GM19025 (cell line): ENCODE measurements around the gene MYLK.

Source experiments
- ATAC-seq: cut with Tn5 transposase; IDR thresholded peaks from one replicate; pipeline ENCODE4 v1.9.1; 2021; ENCODE audit warnings: mild to moderate bottlenecking, low read depth, moderate library complexity; ENCODE audit not compliant: unreplicated experiment

MYLK gene

DNA sequence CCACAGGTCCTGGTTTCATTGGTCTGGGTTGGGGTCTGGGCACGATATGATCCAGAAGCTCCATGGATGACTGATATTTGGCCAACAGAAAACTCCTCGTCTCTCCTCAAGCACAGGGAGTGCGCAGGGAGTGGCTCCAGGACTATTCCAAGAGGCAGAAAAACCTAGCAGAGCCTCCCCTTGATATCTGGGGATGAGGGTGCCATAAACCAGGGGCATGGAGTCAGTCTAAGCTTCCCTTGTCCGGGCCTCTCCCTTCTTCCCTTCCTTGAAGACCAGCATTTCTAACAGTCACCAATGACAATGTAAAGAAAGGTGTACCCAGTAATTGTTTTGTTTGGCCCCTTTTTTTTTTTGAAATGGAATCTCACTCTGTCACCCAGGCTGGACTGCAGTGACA is 199.9 kb downstream of the MYLK start:
- ATAC-seq = no peak

DNA sequence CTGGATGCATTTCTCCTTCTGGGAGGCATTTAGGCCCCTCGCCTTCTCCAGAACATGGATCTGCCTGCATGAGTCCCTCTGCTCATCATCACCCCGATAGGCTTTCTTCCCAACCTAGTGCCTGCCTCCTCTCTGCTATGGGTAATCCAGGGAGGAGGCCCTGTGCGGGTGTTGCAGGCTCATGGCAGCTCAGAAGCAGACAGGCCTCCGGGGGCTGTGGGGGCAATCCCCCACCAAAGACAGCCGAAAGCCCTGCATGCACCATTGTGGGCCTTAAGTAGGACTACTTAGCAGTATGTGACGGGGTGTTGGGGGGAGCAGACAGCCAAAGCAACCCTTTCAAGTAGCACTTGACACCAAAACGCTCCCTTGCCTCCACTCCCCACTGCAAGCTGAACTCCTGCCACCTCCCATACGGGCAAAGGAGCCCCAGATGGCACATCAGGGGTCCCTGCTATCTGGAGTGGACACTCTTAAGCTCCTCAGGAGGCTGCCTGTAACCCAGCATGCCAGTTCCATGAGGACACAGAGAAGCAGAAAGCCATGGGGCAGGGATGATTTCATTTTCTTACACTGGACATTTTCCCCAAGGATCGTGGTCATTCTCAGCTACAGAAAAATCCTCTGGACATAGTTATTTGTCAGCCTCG is 200.5 kb downstream of the MYLK start:
- no peak for ATAC-seq

DNA sequence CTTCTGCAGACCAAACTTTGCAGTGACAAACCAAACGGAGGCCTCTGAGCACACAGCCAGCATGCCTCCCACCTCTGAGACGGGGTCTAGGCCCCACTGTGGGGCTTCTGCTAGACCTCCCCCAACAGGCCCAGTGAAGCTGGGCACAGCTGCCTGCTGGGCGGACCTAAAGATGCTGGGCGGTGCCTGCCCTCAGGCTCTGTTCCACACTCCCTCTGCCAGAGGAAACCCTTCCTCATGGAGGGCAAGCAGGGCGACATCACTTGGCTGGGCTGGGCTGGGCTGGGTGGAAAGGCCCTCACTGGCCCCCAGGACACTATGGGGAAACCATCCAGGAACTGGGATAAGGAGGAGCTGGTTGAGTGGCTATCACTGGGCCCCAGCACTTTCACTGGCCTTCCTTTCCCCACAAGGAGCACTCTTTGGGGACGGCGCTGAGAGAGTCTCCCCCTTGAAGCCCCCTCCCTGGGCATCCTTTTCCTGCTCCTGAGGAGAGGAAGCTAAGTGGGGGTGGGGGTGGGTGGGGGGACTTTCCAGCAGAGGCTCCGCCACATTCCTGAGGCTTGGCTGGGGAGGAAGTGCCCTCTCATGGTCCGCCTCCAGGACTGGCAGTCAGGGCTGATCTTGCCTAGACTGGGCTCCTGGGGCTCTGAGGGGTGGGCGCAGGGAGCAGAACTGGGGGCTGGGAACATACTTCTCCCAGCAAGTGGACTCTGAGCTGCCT is 201.2 kb downstream of the MYLK start:
- no peak for ATAC-seq

DNA sequence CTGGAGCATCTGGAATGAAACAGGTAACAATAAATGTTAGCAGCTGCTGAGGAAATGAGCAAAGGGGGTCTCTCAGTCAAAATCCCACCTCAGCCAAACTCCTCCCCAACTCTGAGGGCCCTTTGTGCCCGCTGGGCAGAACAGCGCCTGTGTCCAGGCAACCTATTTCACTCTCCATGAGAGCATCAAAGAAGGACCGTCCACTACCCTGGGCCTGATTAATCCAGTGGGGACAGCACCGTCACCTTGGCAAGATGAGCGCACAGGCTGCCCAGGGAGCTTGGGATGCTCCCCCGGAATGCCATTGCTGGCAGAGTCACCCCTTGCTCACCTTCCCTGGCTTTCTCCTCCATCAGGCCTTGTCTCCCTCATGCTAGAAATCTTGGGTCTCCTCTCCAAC is 201.8 kb downstream of the MYLK start:
- ATAC-seq = no peak

DNA sequence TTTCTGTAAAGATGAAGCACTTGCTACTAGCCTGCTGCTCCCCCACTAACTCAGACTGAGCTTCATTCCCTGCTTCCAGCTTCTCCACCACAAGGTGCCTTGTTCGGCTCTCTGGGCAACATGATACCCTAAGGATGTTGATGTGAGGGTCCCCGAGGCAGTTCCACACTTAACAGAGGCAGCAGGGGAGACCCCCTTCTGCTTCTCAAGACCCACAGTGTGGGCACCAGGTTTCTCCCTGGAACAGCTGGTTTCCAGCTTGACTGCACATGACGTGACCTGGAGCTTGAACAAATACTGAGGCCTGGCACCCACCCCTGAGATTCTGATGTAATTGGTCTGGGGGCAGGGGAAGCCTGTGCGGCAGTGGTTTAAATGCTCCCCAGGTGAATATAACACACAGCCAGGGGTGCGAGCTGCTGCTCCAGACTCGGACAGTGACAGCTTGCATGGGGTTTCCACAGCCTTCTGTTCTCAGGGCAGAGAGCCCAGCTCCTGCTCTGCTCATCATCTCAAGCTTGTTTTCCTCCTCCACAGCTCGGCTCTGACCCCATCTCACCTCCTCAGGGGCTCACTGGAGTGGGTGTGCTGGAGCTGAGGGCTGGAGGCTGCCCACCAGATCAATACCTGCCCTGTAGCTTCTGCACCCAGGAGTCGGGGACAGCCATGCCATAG is 204.3 kb downstream of the MYLK start:
- ATAC-seq = no peak

DNA sequence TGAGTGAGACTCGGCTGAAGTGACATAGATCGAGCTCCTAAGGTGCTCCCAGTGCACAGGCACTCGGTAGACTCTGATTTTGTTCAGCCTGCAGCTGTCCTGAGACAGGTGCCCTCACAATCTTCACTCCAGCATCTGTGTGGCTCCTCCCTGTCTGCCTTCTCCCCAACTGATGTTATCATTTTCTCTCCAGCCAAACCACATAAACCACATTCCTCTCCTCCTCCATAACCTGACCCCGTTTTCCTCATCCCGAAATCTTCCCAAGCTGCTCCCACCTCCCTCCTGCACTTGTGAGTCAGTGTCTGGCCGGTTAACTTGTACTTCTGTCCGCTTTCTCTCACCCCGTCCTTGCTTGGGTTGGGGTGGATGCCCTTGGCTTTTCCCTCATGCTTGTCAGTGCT is 206.0 kb downstream of the MYLK start:
- no peak for ATAC-seq

DNA sequence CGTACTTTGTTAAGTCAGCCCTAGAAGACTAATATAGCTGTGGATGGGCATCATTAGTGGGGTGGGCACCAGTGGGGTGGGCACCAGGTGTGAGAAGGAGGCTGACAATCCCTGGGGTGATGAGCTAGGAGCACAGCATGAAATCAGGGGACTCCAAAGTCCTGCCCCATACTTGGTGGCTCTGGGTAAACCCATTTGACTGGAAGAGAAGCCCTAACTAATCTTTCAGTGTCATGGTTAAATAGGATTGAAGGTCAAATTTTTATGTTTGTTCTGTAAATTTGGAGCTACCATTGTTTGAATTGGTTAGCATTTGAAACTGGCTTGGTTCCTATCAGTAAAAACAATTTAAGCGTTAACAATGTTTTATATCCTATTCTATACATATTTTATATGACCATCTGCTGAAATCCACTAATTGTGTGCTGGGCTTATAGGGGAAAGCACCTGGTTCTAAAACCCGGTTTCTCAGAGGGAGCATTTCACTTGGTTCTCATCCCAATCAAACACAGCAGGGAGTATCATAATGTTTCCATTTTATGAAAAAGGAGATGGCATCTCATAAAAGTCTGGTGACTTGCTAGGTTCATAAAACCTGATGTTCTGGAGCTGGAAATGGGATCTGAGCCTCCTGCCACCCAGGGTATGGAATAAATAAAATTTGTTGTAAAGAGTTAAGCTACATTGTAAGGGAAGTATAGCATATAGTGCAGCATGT is 211.5 kb downstream of the MYLK start:
- ATAC-seq = no peak

DNA sequence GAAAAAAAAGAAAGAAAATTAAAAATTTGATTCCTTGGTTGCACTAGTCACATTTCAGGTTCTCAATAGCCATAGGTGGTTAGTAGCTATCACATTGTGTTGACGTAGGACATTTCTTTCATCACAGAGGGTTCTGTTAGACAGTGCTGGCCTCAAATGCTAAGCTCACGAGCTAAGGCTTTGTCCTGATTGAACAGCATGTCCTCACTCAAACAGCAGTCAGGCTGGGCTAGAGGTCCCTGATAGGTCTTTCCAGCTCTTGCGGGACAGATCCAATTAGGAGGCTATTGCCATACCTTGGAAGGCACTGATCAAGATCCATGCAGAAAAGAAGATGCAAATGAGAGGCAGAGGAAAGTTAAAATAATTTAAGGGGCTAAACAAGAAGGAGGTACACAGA is 213.4 kb downstream of the MYLK start:
- ATAC-seq = no peak

DNA sequence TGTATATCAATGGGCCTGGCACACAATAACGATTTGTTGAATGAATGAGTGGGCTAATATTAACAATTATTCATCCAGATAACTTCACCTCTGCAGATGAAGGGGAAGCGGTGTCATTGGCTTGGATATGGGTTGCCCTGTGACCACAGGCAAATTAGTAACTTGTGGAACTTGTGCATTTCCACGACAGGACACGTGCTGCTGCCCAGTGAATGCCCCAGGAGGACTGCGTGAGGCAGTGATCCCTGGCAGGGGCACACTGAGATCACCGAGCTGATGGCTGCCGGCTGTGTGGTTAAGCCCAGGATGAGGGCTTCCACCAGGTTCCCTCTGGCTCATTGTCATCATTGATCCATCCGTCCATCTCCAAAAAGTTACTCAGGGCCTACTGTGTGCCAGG is 215.2 kb downstream of the MYLK start:
- no peak for ATAC-seq

DNA sequence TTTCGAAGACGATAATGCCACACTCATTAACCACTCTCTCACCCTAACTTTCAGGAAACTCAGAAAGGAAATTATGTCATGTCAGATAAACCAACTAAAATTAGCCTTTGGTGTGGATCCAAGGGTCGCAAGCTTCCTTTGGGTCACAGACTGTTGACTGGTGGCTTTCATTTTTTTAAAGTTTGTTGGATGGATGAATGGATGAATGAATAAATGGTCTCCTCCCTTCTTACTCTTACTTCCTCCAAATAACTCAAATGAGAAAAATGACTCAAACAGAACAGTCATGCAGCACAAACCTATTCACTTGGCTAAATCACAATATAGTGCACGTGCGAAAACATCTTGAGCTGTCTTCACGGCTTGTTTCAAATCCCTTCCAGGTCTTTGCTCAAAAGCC is 216.3 kb downstream of the MYLK start:
- ATAC-seq = no peak

DNA sequence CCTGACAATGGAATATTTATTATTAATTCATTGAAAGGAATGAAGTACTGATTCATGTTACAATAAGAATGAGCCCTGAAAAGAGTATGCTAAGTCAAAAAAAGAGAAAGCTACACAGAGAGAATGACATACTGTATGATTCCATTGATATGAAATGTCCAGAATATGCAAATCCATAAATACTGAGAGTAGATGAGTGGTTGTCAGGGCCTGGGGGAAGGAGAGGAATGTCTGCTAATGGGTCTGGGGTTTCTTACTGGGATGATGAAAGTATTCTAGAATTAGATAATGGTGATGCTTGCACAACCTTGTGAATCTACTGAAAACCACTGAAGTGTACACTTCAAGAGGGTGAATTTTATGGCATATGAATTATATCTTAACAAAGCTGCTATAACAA is 219.4 kb downstream of the MYLK start:
- ATAC-seq = no peak

DNA sequence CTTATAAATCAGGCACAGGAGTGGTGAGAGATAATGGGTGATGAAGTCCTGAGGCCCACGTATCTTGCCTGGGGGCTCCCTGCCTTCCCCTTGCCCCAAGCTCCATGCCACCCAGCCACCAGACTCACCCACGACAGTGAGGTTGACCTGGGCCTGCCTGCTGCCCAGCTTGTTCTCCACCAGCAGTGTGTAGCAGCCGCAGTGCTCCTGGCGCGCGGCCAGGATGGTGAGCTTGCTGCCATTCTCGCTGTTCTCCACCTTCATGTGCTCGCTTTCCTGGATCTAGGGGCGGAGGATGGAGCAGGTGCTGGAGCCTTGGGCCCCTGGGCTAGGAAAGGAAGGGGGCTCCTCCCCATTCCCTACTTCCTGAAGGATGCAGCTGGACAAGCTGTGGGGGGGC is 220.2 kb downstream of the MYLK start:
- ATAC-seq = no peak

DNA sequence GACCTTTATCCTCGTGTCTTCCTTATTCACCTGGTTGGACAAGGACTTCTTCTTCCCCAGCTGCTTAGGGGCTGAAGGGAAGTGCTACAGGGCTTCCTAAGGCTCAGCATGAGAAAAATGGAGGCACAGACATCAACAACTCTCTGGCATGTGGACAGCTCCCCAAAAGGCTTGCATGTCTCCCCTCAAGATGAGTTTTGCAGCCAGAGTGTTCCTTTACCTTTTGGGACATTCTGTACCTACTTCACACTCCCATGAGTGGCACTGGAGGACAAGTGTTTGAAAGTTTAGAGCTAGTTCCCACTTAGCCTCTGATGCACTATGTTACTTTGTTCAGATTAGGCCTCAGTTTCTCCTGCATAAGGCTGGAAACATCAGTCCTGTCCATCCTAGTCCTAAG is 222.2 kb downstream of the MYLK start:
- no peak for ATAC-seq

DNA sequence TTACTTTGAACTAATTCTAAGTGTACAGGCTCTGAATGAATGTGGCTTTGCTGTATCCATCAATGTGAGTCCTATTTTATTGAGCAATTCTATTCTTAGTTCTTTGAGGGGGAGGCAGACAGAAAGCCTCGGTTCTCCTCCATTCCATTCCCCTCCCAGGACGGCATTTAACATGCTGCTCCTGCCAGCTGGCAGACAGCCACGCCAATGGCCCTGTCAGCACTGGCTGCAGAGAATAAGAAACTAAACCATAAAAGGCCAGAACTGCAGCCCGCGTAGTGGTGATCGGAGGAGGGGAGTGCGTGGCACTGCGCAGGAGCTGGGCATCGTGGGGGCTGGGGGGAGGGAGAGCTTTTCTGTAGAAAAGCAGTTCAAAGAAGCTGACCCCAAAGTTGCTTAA is 223.2 kb downstream of the MYLK start:
- no peak for ATAC-seq

DNA sequence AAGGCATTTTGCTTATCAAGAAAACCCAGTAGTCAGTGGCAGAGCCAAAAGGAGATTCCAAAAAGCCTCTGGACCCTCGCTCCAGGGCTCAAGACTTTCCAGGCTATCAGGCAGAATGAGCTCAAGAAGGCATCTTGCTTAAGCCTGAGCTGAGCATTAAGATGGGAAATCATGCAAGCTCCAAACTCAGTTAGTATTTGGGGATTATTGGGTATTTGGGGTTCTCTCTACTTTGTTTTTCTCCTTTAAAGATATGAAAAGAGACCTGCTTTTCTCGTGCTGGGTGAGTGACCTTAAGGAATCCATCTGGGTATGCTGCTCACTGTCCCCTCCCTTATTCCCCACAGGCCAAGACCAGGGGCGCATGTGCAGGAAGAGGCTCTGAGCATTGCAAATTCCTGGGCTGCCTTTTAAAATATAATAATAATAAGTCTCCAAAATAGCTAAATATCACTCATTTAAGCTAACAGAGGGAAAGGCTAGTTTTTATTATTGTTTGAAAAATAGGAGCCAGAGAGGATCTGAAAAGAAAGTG is 223.9 kb downstream of the MYLK start:
- no peak for ATAC-seq

DNA sequence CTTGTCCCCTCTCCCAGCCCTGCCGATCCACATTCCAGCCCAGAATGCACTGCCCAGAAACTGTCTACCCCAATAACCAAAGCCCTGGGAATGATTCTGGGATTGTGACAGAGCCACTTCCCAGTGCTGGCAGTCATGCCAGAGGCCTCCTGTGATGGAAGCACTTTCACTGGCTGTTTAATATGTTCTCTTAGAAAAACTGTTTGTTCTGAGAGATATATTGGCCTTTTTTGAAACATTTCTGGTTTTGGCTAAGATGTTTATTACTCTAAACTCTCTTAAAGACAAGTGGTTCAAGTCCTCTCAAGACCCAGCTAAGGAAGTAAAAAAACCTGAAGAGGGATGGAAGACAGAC is 225.3 kb downstream of the MYLK start:
- no peak for ATAC-seq

DNA sequence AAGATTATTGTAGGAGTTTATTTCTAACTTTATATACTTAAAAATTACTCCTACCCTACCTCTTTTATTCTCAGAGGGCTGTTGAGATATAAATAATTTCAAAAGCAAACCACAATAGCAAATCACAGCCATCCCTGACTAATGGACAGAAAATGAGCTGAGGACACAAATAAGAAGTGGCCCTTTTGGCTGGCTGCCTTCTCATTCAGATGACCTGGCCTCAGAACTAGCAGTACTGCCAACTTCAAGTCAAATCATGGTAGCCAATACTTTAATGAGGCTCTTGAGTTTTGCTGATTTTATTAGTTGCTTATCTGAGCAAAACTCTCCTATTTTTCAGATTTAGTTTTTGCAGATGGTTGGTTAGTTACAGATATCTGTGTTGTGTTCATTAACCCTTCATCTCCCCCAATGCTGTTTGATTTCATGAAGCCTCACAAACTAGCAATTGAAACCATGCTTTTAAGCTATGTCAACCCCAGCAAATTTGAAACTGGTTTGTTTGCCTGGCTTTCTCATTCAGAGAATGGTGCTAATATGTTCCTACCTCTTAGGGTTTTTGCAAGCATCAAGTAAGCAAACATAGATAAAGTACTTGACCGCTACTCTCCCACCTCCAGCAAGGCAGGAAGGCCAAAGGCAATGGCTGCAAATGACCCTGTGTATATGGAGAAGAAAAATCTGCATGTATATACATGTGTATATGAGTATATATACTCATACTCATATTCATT is 225.8 kb downstream of the MYLK start:
- ATAC-seq = no peak

DNA sequence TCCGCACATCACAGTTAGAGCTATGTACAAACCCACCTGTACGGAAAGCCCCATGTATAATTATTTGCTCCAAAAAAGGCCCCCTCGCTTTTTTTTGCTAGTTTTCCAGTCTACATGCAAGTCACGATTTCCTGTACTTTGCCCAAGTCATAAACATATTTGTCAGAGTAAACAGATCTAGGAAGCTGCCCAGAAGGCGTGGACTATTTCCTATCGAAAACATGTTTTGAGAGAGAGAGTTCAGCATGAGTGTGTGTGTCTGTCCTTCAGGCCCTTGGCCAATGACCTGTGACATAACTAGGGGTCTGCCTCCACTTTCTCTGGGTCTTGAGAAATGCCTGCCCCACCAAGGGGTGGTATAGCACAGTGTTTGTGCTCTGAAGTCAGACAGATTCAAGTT is 226.6 kb downstream of the MYLK start:
- ATAC-seq = no peak

DNA sequence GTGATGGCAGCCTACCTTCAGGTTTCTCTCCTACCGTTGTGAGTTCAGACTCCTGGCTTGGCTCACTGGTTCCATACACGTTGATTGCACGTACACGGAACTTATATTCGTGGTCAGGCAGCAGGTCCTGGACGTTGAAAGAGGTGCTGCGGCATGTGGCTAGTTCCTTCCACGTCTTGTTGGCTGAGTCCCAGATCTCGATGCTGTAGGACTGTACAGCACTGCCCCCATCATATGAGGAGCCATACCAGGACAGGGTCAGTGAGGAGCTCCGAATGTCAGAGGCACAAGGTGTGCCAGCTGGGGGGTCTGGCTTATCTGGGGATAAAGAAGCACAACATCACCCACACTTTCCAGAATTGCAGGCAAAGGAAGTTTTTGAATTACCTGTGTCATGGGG is 227.0 kb downstream of the MYLK start:
- ATAC-seq = no peak

DNA sequence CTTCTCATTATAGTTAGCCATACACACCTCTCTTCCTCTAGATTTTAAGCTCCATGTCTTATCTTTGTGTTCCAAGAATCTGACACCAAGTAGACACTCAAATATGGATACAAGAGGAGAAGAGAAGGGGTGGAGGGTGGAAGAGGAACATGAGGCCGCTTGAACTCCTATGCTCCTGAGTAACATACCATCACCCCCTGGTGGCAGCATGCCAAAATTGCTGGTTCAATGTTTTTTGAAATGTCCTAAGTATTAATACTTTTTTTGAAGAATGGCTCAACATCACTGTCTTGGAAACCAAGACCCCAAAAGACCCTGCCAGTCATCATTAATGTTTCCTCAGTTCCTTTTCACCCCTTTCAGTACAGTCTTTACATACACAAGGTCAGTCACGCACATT is 227.4 kb downstream of the MYLK start:
- no peak for ATAC-seq

DNA sequence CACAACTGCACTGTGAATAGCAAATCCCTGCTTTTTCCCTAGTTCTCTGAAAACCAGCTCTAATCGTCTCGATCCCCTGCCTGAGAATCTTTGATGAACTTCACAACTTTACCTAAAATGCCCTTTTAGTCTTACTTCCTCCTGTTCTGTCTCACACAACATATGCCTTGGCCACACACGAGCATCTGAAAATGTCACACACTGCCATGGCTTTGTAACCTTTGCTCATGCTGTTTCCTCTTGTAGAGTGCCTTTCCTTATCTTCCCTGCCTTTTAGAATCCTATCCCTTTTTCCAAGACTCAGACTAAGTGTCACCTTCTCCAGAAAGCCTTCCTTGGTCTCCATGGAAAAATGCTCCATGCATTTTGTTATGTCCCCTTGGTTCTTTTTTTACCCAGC is 227.9 kb downstream of the MYLK start:
- no peak for ATAC-seq
